HG02610 (cell line): ENCODE results near the gene ASH1L.
"Not testable (repeated sequence)": the region's sequence is repeated elsewhere in the genome, so short reads cannot be mapped to it uniquely, and the experiment has no call there.

Experiments
- ATAC-seq: cut with Tn5 transposase; IDR thresholded peaks from one replicate; pipeline ENCODE4 v1.9.1; 2021; ENCODE audit warnings: mild to moderate bottlenecking, moderate library complexity; ENCODE audit not compliant: unreplicated experiment

The ASH1L gene

DNA sequence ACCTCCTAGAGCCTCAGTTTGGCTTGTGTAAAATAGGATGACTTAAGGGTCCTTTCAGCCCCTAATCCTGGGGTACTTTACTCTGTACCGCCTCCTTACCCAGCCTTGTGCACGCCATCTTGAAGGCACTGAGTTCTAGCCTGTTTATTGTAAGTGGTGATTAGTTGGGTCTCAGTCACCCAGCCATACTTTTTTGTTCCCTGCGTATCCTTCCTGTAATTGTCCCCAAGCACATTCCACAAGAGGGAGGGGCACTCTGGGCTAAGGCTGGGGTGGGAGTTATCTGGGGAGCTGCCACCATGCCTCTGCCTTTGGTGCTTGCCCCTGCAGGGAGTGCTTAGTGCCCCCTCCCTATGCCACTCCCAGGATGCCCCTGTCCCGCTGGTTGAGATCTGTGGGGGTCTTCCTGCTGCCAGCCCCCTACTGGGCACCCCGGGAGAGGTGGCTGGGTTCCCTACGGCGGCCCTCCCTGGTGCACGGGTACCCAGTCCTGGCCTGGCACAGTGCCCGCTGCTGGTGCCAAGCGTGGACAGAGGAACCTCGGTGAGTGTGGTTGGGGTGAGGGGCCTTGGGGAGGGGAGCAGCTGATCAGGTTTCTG is 253.1 kb downstream of the ASH1L start:
- ATAC-seq = no peak

DNA sequence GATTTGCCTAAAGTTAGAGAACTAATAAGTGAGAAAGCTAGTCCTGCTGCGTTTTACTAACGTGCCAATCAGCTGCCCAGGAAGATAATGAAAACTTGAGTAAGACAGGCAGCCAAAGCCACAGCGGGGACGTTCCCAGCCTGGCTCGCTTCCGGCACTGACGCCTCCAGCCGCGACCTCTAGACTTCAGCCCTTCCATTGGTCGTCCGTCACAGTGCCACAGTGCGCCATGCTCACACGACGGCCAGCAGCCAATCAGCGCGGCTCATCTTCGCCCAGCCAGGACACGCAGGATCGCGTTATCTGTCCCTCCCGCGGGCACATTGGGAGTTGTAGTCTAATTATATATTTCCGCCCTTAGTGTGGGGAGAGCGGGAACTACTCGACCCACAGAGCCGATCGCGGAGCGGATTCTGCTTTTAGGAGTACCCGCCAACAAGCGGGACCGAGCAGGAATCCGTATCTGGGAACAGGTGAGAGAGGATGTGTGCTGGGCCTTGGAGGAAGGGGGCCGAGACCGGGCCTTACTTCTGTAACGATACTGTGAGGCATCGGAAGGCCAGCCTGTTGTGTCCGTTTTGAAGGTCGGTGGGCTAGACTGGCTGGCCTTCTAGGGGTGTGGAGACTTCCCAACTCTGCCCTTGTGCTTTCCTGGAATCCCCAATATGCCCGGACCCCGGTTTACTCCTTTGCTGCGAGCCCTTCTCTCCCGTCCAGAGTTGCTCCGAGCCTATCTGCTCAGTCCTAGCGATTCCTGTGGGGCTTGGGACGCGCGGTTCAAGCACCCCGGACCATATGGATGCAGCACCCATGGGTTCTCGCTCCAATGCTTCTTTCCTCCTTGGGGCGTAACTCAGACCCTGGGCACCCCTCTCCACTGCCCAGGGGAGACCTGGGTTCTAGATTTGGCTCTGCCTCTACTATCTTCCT is 253.8 kb downstream of the ASH1L start, which contains the start of gene FDPS:
Gene FDPS (plus strand): TSS at position 374 of the 930 bp plus-strand sequence. CDS start 924 bp downstream, outside the sequence.
- ATAC-seq = peak; percentile 94

DNA sequence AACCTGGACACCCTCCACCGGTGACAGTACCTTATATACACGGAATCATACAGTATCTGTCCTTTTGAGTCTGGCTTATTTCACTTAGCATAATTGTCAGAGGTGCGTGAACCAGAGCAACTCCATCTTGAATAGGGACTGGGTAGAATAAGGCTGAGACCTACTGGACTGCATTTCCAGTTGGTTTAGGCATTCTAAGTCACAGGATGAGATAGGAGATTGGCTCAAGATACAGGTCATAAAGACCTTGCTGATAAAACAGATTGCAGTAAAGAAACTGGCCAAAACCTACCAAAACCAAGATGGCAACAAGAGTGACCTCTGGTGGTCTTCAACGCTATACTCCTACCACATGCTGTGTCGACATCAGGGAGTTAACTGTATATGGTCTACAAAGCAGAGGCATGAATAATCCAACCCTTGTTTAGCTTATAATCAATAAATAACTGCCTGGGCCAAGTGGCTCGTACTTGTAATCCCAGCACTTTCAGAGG is 255.3 kb downstream of the ASH1L start:
- no peak for ATAC-seq

DNA sequence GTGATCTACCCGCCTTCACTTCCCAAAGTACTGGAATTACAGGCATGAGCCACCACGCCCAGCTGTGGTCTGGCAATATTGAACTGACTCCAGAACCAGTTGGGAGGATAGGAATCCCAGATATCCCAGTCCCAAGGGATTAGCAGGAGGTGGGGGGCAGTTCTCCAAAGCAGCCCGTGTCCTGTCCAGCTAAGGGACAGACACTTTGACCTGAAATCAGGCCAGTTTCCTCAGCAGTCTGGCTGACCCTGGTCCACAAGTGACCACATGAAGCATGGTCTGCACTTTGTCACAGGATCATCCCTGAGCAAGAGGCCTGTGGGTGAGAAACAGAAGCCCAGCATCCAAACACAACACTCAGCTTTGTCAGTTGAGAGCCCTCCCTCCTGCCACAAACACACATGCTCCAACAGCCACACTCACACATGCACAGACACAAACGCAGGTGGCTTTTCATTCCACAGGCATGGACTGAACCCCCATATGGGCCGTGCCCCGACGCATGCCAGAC is 256.7 kb downstream of the ASH1L start:
- ATAC-seq = no peak

DNA sequence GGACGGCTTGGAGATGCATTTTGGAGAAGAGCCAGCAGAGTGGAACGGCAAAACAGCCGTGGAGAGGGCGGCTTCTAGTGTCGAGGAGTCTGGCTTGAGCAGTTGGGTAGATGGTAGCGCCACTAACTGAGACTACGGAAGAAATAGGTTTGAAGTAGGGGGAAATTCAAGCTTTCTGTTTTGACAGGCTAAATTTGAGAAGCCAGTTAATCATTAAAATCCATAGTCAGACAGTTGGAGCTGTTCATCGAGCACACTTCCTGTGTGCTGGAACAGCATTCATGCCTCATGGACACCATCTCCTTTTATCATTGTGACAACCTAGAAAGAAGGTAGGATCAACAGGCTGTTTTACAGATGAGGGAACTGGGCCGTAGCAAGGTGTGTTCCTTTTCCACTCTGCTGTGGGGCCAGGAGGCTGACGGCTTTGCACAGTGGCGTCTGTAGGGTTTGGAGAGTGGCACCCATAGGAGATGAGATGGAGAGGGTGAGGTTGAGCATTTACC is 258.0 kb downstream of the ASH1L start:
- no peak for ATAC-seq

DNA sequence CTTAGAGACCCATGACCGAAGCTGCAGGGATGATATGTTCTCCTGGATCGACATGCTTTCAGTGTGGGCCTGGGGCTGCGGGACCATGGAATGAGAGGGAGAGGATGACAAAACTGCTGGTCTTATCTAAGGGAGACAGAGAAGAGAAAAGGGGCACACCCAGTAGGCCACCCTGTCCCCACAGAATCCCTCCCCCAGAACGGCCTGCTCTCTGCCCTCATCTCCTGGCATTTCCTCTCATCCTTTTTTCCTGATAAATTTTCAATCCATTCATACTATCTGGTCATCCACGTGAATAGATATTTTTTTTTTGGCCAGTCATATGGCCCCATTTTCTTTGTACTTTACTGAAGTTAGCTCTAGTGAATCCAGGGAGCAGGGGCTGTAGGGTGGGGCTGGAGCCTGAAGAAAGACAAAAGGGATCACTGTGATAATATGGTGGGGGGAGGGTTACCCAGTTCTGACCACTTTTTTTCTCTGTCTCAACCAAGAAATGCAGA is 261.2 kb downstream of the ASH1L start, which contains the start of gene PKLR:
Gene PKLR (minus strand): TSS at position 97 of the 500 bp plus-strand sequence. CDS start 43 bp downstream, at position 54.
- ATAC-seq = no peak

DNA sequence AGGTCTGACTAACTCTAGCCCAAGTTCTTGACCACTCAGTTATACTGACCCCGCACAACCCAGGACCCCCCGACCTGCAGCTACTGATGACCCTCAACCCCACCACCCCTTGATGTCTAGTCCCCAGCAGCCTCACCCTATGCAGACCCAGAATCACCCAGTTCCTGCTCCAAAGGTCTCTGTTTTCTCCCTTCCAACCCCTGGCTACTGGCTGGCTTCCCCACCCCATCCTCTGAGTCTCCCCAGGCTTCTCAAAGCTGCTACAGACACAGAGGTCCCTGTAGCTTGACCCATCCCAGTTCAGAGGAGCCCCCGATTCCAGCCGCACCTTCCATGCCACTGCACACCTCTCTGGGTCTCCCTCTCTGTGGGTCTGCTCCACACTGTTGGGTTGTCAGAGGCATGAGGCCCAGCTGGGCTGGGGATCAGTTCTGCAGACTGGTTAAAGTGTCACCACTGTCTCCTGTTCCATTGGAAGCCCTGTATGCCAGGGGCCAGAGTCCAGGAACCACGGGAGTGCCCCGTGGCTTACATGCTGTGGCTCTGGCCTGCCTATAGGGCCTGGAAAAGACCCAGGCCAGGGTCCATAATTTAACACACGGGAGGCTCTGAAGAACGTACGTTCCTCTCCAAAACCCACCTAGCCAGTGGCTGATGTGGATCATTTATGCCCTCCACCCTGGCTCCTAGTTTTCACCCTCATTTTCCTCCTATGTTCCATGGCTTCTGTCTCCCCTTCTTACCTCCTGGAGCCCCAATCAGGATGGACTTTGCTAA is 261.9 kb downstream of the ASH1L start:
- ATAC-seq = no peak

DNA sequence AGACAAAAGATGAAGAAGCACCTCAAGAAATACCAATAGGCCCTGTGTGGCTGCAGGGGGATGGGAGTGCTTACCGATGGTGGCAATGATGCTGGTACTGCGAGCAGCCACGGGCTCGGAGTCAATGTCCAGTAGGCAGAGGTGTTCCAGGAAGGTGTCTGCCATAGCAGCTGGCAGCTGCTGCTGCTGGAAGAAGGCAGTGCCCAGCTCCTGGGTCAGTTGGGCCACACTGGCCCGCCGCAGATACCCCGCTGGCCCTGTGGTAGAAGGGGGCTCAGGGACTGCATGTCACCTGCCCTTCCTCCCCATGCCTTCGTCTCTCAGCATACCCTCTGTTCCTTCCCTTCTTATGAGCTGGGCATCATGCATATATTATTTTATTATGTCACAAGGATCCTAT is 262.6 kb downstream of the ASH1L start:
- no peak for ATAC-seq

DNA sequence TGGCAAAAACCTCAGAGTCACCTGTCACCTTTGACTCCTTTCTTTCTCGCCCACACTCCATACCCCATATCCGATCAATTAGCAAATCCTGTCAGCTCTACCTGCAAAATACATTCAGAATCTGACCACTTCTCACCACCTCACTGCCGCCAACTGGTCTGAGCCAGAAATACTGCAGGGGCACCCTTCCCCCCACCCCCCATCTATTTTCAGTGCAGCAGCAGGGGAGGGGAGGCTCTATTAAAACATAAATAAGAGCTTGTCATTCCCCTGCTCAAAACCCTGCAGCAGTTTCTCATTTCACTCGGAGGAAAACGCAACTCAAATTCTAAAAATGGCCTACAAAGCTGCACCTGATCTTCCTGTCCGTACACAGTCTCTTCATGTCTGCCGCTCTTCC is 265.2 kb downstream of the ASH1L start:
- no peak for ATAC-seq

DNA sequence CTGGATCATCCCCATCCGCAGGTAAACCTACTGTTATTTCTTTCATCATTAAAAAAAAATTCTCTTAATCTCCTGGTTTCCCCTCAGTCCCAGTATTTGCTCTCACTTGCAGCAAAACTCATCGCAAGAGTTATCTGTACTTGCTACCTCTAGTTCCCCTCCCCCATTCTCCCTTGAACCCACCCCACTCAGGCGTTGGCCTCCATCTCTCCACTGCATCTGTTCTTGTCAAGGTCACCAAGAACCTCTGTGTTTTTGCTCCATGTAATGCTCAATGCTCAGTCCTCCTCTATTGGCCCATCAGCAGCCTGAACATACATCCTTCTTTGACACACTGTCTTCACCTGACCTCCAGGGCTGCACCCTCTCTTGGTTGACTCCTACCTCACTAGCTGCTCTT is 265.9 kb downstream of the ASH1L start:
- ATAC-seq = no peak

DNA sequence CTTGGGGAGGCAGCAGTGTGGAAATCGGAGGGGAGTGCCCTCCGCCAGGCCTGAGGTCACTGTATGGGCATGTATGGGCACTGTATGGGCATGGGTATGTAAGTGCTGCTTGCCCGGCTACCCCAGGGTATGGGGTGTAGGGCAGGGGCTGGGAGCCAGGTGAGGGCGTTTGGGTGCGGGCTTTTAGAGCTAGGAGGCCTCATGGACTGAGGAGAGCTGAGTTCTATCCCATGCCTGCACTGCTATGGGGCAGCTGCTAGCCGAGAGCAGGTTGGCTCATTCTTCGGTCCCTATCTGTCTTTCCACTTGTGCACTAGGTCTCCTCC is 266.7 kb downstream of the ASH1L start:
- no peak for ATAC-seq

DNA sequence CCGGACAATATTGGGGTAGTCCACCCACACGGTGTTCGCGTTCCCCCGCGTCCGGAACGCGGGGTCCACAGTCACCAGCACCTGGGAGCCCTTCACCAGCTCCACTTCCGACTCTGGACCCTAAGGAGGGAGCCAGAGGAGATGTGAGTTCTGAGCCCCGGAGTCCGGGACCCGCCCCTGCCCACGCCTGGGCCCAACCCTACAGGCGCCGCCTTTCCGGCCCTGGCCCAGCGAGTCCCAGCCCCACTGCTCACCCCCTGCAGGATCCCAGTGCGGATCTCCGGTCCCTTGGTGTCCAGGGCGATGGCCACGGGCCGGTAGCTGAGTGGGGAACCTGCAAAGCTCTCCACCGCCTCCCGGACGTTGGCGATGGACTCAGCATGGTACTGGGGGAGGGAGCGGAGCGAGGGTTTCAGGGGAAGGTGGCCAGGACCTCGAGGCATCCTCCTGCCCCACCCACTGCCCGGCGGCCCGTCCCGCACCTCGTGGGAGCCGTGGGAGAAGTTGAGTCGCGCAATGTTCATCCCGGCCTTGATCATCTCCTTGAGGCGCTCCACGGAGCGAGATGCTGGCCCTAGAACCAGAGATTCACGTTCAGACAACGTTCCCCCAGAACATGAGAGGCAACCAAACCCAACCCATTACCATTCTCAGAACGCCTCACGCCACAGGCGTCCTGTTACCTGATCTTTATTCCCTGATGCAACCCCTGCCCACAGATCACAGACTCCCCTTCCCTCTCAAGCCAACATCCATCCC is 267.2 kb downstream of the ASH1L start:
- no peak for ATAC-seq

DNA sequence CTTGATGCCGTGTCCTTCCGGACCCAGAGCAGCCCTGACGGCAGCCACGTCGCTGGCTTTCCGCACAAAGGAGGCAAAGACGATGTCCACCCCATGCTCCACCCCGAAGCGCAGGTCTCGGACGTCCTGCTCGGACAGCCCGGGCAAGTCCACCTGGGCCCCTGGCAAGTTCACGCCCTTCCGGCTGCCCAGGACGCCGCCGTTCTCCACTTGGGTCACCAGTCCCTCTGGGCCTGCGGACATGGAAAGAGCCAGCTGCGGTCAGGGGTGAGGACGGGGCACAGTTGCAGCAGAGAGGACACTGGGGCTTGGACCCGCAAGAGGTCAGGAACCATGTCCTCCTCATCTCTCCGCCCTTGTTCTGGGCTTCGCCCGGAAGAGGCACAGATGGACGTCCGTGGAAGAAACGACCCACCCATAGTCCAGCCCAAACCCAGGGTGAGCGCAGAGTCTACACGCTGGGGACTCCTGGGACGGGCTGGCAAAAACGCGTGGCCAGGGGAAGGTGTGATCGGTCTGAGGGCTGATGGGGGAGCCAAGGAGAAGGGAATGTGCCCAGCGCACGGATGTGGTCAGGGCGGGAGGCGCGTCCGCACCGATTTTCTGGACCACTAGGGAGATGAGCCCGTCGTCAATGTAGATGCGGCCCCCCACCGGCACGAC is 268.0 kb downstream of the ASH1L start:
- ATAC-seq = no peak

DNA sequence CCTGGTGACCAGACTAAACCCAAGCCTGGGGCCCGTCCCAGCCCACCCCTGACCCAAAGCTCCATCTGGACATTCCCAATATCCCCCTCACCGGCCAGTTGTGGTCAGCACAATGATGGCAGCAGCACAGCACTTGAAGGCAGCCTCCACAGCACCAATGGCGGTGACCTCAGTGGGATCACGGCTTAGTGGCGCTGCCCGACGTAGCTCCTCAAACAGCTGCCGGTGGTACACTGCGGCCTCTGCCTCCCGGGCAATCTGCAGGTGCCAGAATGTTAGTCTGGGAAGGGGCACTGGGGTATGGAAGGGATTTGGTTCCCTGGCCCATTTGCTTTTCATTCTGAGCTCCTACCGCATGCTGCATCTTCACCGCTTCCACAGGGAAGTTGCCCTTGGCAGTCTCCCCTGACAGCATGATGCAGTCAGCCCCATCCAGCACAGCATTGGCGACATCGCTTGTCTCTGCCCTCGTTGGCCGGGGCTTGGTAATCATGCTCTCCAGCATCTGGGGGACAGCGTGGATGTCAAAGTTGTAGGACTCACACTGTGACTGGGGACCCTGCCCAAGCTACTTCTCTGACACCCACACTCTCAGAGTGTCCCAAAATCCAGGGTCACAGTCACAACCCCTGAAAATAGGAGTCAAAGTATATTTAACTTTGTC is 269.4 kb downstream of the ASH1L start:
- ATAC-seq = no peak

DNA sequence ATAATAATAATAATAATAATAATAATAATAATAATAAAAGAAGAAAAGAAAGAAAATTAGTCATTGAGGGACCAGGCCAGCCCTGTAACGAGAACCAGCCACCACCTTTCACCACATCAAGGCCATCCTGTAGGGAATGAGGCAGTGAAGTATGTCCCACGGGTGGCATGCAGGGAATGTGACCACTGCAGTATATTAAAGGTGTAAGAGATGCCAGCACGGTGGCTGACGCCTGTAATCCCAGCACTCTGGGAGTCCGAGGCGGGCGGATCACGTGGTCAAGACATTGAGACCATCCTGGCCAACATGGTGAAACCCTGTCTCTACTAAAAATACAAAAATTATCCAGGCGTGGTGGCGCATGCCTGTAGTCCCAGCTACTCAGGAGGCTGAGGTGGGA is 271.6 kb downstream of the ASH1L start:
- ATAC-seq = not testable (repeated sequence)

DNA sequence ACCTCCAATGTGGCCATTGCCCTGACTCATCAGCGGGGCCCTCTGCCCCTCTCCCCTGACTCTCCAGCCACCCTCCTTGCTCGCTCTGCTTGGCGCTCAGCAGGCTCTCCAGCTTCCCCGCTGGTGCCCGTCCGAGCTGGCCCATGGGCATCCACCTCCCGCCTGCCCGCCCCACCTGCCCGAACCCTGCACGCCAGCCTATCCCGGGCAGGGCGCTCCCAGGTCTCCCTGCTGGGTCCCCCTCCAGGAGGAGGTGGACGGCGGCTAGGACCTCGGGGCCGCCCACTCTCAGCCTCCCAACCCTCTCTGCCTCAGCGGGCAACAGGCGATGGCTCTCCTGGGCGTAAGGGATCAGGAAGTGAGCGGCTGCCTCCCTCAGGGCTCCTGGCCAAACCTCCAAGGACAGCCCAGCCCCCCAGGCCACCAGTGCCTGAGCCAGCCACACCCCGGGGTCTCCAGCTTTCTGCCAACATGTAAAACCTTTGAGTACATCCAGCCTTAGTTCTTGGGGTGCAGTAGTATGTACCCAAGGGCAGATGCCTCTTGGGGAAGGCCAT is 274.5 kb downstream of the ASH1L start:
- ATAC-seq = no peak

DNA sequence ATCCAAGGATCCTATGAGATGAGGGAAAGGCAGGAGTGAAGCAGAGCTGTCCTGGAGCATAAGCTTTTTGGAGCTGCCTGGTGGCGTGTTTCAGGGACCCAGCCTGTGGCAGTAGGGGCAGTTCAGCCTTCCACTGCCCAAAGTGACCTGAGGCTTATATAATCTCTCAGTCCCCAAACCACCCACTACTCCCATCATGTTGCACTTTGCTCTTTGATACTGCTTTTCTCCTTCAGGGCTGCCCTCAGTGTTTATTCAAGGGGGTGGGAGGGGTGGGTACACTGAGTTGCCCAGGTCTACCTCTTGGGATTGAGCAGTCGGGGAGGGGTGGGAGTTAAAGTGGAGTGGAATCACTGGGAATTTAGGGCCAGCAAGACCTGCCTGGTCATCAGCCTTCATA is 276.1 kb downstream of the ASH1L start:
- no peak for ATAC-seq

DNA sequence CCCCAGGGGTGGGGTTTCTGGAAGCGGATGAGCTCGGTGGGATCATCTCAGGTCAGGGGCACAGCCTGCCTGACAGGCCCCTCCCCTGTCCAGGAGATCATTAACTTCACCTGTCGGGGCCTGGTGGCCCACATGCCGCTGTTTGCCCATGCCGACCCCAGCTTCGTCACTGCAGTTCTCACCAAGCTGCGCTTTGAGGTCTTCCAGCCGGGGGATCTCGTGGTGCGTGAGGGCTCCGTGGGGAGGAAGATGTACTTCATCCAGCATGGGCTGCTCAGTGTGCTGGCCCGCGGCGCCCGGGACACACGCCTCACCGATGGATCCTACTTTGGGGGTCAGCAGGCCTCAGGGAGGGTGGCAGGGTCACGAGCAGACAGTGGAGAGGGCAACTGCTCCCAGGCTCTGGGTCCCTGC is 277.0 kb downstream of the ASH1L start:
- no peak for ATAC-seq
